K562 (cell line): ENCODE results near the gene COG3. TPM values are rescaled to one million over a fixed set of nuclear protein-coding genes. Genes with fewer than 3 reads are reported as not detected.

ENCODE experiments used
- ATAC-seq: fragments of 200-7000 bp; cut with Tn5 transposase; 3 replicates; pipeline ENCODE4 v1.9.1; 2020; ENCODE audit warnings: moderate library complexity
- BruUV-seq: library from RNA; stranded (reverse); fragments of 400-500 nt; replicated peaks from 2 replicates; lab custom pipeline; 2021; lab: Mats Ljungman, UMichigan
- CTCF ChIA-PET: fragments of 300-600 bp; formaldehyde crosslinking; extraction: SDS; loops from one replicate; lab custom pipeline; 2021; ENCODE audit warnings: low intra/inter-chr PET ratio; lab: Yijun Ruan, JAX
- POLR2A ChIA-PET: fragments of 300-600, 350-650 bp; sonication (Branson Sonifier 250); formaldehyde crosslinking; extraction: SDS; loops from one replicate; lab custom pipeline; 2021; ENCODE audit warnings: antibody characterized with exemption, inconsistent platforms; lab: Yijun Ruan, JAX
- DNase-seq, 4 experiments: peaks; one replicate each; pipeline versions ENCODE4 v3.0.0 to v3.0.0-alpha.2; 2011 to 2018; ENCODE audit warnings: low spot score in 3 of 4, mixed read lengths in 3 of 4; ENCODE audit errors: extremely low read depth in 1 of 4
- FAIRE-seq: peaks from 2 replicates; lab custom pipeline; 2011; peaks lifted over from hg19 to GRCh38; lab: Jason Lieb, UNC
- H2AFZ ChIP-seq: 2 replicates; pipeline ENCODE4 v1.6.0; 2011; ENCODE audit warnings: low read depth, low read length, control low read depth, inconsistent platforms
- H3K27ac ChIP-seq: fragments of 200-600 bp; 3 replicates; pipeline ENCODE4 v1.8.0; 2011; ENCODE audit warnings: low read depth, mild to moderate bottlenecking, control low read depth, inconsistent platforms, low read length, moderate library complexity, mixed read lengths; ENCODE audit errors: extremely low read depth
- H3K27me3 ChIP-seq, 2 experiments: fragments of 300-600 bp in 1 of 2; 2 replicates in 1 of 2; 3 replicates in 1 of 2; pipeline versions ENCODE4 v1.6.0 to v1.8.0; 2011; ENCODE audit warnings: inconsistent platforms in 2 of 2, low read length in 2 of 2, mild to moderate bottlenecking in 1 of 2, mixed read lengths in 1 of 2, moderate library complexity in 1 of 2; ENCODE audit not compliant: control insufficient read depth in 2 of 2, insufficient read depth in 2 of 2
- H3K36me3 ChIP-seq: fragments of 300-600 bp; 3 replicates; pipeline ENCODE4 v1.8.0; 2011; ENCODE audit warnings: mild to moderate bottlenecking, low read length, inconsistent platforms; ENCODE audit not compliant: control insufficient read depth, insufficient read depth
- H3K4me1 ChIP-seq, 2 experiments: fragments of 200-600 bp in 1 of 2; replicated peaks in 1 of 2; 2 replicates in 1 of 2; 3 replicates in 1 of 2; pipeline versions ENCODE4 v1.5.1 to v1.8.0; 2011; ENCODE audit warnings: inconsistent platforms in 2 of 2, low read length in 2 of 2, mild to moderate bottlenecking in 1 of 2, mixed read lengths in 1 of 2, moderate library complexity in 1 of 2; ENCODE audit not compliant: control insufficient read depth in 2 of 2, insufficient read depth in 2 of 2
- H3K4me2 ChIP-seq: 2 replicates; pipeline ENCODE4 v1.6.1; 2011; ENCODE audit warnings: low read length, control low read depth, inconsistent platforms, mixed read lengths; ENCODE audit not compliant: insufficient read depth
- H3K4me3 ChIP-seq: fragments of 200-600 bp; sonication (generic), shearing (Covaris generic); 2 replicates; pipeline ENCODE4 v1.5.1; 2016; ENCODE audit warnings: control low read depth, inconsistent platforms
- H3K79me2 ChIP-seq: fragments of 200-600 bp; 3 replicates; pipeline ENCODE4 v1.8.0; 2011; ENCODE audit warnings: low read length, inconsistent platforms; ENCODE audit not compliant: control insufficient read depth, insufficient read depth
- H3K9ac ChIP-seq, 2 experiments: 2 replicates each; pipeline versions ENCODE4 v1.6.0 to v1.6.1; 2011; ENCODE audit warnings: low read depth in 2 of 2, low read length in 2 of 2, control low read depth in 1 of 2, inconsistent platforms in 1 of 2, mild to moderate bottlenecking in 1 of 2, mixed read lengths in 1 of 2; ENCODE audit not compliant: insufficient read depth in 1 of 2
- H3K9me1 ChIP-seq: one replicate; pipeline ENCODE4 v1.6.0; 2011; ENCODE audit warnings: inconsistent platforms, mild to moderate bottlenecking, low read length, moderate library complexity; ENCODE audit not compliant: control insufficient read depth, insufficient read depth
- H3K9me3 ChIP-seq: replicated peaks from 2 replicates; pipeline ENCODE4 v1.5.1; 2011; ENCODE audit warnings: low read depth, low read length, inconsistent platforms; ENCODE audit not compliant: control insufficient read depth, insufficient read depth
- H4K20me1 ChIP-seq: replicated peaks from 2 replicates; pipeline ENCODE4 v1.6.1; 2011; ENCODE audit warnings: low read length, inconsistent platforms, mixed read lengths; ENCODE audit not compliant: control insufficient read depth, insufficient read depth
- ARHGAP35 ChIP-seq: fragments of 450-650 bp; IDR thresholded peaks from 2 replicates; pipeline ENCODE4 v1.6.1; 2018; ENCODE audit not compliant: partially characterized antibody
- CBFA2T3 ChIP-seq: fragments of 450-650 bp; IDR thresholded peaks from 2 replicates; pipeline ENCODE4 v1.6.1; 2017
- ELF1 ChIP-seq: fragments of 200-800 bp; sonication (Bioruptor generic); IDR thresholded peaks from 2 replicates; pipeline ENCODE4 v1.6.1; 2016; ENCODE audit warnings: missing genetic modification characterization, missing compliant biosample characterization
- GABPB2 ChIP-seq: fragments of 250-450 bp; sonication (Bioruptor Pico); conservative IDR thresholded peaks from 2 replicates; pipeline ENCODE4 v1.5.1; 2021; ENCODE audit warnings: mild to moderate bottlenecking
- KHSRP ChIP-seq: fragments of 450-650 bp; IDR thresholded peaks from 2 replicates; pipeline ENCODE4 v1.6.1; 2017
- NCOA2 ChIP-seq, 2 experiments: fragments of 450-650 bp; IDR thresholded peaks; 2 replicates each; pipeline ENCODE4 v1.6.1; 2018; ENCODE audit warnings: mild to moderate bottlenecking in 2 of 2, moderate library complexity in 1 of 2; ENCODE audit not compliant: partially characterized antibody in 2 of 2
- NEUROD1 ChIP-seq: fragments of 150-350 bp; IDR thresholded peaks from 2 replicates; pipeline ENCODE4 v1.6.1; 2014; ENCODE audit warnings: borderline replicate concordance, low read length, low read depth; ENCODE audit not compliant: partially characterized antibody
- RBM39 ChIP-seq: fragments of 200-400 bp; formaldehyde crosslinking; optimal IDR thresholded peaks from 2 replicates; pipeline ENCODE3; 2018; ENCODE audit warnings: low read depth, low read length
- ZNF253 ChIP-seq: fragments of 250-450 bp; sonication (Bioruptor Pico); conservative IDR thresholded peaks from 2 replicates; pipeline ENCODE4 v1.6.1; 2021; ENCODE audit warnings: mild to moderate bottlenecking
- ZNF445 ChIP-seq: fragments of 250-450 bp; sonication (Bioruptor Pico); IDR thresholded peaks from 2 replicates; pipeline ENCODE4 v1.4.0; 2020; ENCODE audit warnings: low read depth, mild to moderate bottlenecking, moderate library complexity
- WGBS: fragments of 100-300 bp; shearing (Covaris generic); methylation state at CpG from one replicate; pipeline ENCODE4 v1.1.6; 2016; ENCODE audit warnings: low coverage, mixed read lengths; ENCODE audit not compliant: insufficient coverage; ENCODE audit errors: missing lambda C conversion rate; 5-methylcytosine and 5-hydroxymethylcytosine counted together
- in situ Hi-C: fragments of 300-500 bp; cut with MboI; formaldehyde crosslinking; loops from 4 replicates; pipeline ENCODE4 v1.15.0; 2018; ENCODE audit warnings: inconsistent platforms, mixed read lengths
- intact Hi-C: fragments of 100-400 bp; cut with micrococcal nuclease; formaldehyde crosslinking; loops from 2 replicates; pipeline ENCODE4 v1.14.2; 2022
- polyA plus RNA-seq, 8 experiments: library from polyadenylated mRNA; depleted of rRNA in 4 of 8; stranded (reverse) in 5 of 8; unstranded in 3 of 8; fragments of >200 nt; fragmentation: Nextera tagmentation in 2 of 8; fragmentation: Illumina TruSeq in 1 of 8; extraction: Ambion mirVana in 2 of 8; extraction: Trizol in 1 of 8; gene quantifications; 2 replicates each; pipeline versions ENCODE4 v1.2.1 to v1.2.3, GENCODE V29; 2011 to 2014; ENCODE audit warnings: inconsistent platforms in 1 of 8, missing spikeins in 1 of 8
- total RNA-seq, 7 experiments: library from RNA; depleted of rRNA in 6 of 7; stranded (reverse); fragments of >200 nt in 6 of 7; fragmentation: Illumina TruSeq in 2 of 7; extraction: Trizol in 2 of 7; gene quantifications; 2 replicates each; pipeline versions ENCODE4 v1.2.1 to v1.2.3, GENCODE V29; 2011 to 2021; ENCODE audit warnings: low replicate concordance in 1 of 7
- TF ChIP-seq, protein P1 (sequence below): sonication (generic); formaldehyde crosslinking; IDR thresholded peaks from 2 replicates; pipeline ENCODE4 v1.4.0; 2020; ENCODE audit warnings: mild to moderate bottlenecking, missing genetic modification reagents
- TF ChIP-seq, protein P2 (sequence below): sonication (generic); formaldehyde crosslinking; IDR thresholded peaks from 2 replicates; pipeline ENCODE4 v1.8.0; 2022; ENCODE audit warnings: missing genetic modification reagents, mild to moderate bottlenecking, moderate library complexity, borderline replicate concordance

The COG3 gene
- total and polyA plus RNA-seq, 9 of the 15 experiments (the other 6 are each of a cell fraction or from before 2014, with no cell fraction given), result 3.9 to 22.9 (median 14.5) TPM

DNA sequence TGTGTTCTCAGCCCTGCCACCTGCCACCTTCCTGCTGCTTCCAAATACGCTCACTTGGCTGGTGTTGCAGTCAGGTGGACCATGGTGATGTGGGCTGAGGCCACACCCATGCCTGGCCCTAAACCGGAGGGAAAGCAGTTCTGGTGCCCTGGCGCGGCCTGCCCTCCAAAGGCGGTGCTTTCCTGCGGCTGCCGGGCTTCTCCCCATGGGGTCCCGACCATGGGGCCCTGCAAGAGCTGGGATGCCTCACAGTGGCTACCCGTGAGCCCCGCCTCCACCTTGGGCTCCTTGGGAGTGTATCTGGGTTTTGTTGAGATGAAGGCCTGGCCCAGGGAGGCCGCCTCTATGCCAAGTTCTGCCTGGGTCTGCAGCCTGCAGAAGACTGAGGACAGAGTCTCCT is 77.1 kb downstream of the COG3 start:
- no peaks in the 10 kb centered on the region for H3K9me1 ChIP-seq
- no peak overlapping the region for H3K4me3 ChIP-seq
- ChIA-PET CTCF (no interaction called here), POLR2A (no interaction called here)
- in situ Hi-C loops (no loop called here), intact Hi-C loops (no loop called here)
- H2AFZ ChIP-seq, result no peak overlapping the region
- no peak overlapping the region for H3K27ac ChIP-seq
- WGBS, result 27% methylated on average over 9 of the region's 11 CpGs
- H3K4me2 ChIP-seq, result no peak overlapping the region
- TF ChIP-seq KHSRP, result no peak
- TF ChIP-seq ZNF445 (CRISPR knock-in tag), result no peak
- TF ChIP-seq CBFA2T3, result no peak
- no peak for TF ChIP-seq ELF1 (tag)
- TF ChIP-seq RBM39, result no peak
- no peak for TF ChIP-seq NEUROD1
- TF ChIP-seq, protein P1, sequence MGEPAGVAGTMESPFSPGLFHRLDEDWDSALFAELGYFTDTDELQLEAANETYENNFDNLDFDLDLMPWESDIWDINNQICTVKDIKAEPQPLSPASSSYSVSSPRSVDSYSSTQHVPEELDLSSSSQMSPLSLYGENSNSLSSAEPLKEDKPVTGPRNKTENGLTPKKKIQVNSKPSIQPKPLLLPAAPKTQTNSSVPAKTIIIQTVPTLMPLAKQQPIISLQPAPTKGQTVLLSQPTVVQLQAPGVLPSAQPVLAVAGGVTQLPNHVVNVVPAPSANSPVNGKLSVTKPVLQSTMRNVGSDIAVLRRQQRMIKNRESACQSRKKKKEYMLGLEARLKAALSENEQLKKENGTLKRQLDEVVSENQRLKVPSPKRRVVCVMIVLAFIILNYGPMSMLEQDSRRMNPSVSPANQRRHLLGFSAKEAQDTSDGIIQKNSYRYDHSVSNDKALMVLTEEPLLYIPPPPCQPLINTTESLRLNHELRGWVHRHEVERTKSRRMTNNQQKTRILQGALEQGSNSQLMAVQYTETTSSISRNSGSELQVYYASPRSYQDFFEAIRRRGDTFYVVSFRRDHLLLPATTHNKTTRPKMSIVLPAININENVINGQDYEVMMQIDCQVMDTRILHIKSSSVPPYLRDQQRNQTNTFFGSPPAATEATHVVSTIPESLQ (CRISPR knock-in tag), result no peak
- no peak for TF ChIP-seq ZNF253
- no peak for TF ChIP-seq ARHGAP35
- TF ChIP-seq GABPB2, result no peak
- TF ChIP-seq, protein P2, sequence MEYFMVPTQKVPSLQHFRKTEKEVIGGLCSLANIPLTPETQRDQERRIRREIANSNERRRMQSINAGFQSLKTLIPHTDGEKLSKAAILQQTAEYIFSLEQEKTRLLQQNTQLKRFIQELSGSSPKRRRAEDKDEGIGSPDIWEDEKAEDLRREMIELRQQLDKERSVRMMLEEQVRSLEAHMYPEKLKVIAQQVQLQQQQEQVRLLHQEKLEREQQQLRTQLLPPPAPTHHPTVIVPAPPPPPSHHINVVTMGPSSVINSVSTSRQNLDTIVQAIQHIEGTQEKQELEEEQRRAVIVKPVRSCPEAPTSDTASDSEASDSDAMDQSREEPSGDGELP (CRISPR knock-in tag), result no peak
- no peak for TF ChIP-seq NCOA2 (IDR thresholded peaks at IDR 0.05; ENCODE audit: partially characterized antibody in 2 of 2)
- H3K27me3 ChIP-seq, result no peaks in the 10 kb centered on the region
- FAIRE-seq (no peak), ATAC-seq (no peak), DNase-seq (no peak)
- H3K9me3 ChIP-seq, result no peaks in the 10 kb centered on the region
- H3K9ac ChIP-seq, result no peak overlapping the region; a peak in 1 of 4 replicates
- no TSS peak for BruUV-seq
- H3K4me1 ChIP-seq, result peaks cover 0 to 4% of the 10 kb centered on the region in 2 experiments; a peak in 2 of 5 replicates
- H3K36me3 ChIP-seq, result no peaks in the 10 kb centered on the region
- H3K79me2 ChIP-seq, result no peaks in the 10 kb centered on the region
- no peaks in the 10 kb centered on the region; the same call in 1 of the 2 replicates for H4K20me1 ChIP-seq
